Measurements from ENCODE around the gene DNAJC21. TPM values are rescaled to one million over a fixed set of nuclear protein-coding genes. Genes with fewer than 3 reads are reported as not detected.
A peak's percentile ranks its signal among the peaks of the same experiment; 100 is the strongest.

DNAJC21 gene
- total RNA-seq, 2 experiments from 2014 or later: 47.9 to 50.4 TPM

- Histone ChIP-seq H3K9me3 (ENCODE audit: control insufficient read depth in 1 of 2, insufficient read depth in 1 of 2, low read length in 2 of 2) (no peaks in the 10 kb centered on the region), H3K36me3 (ENCODE audit: insufficient read depth, low read length) (peaks cover 75% of the 10 kb centered on the region), H3K4me3 (ENCODE audit: low read length) (no peak overlapping the region), H3K27me3 (ENCODE audit: control insufficient read depth in 1 of 2, insufficient read depth in 2 of 2, low read length in 2 of 2) (no peaks in the 10 kb centered on the region), H3K4me1 (ENCODE audit: insufficient read depth, low read length) (peaks cover 2% of the 10 kb centered on the region), H3K27ac (ENCODE audit: low read depth in 1 of 2, low read length in 2 of 2) (no peak overlapping the region)
- ATAC-seq (ENCODE audit: poor library complexity): peak; percentile 59
- Mint-ChIP-seq H3K27me3 (no peaks in the 10 kb centered on the region), H3K36me3 (ENCODE audit: low read depth) (peaks cover 67% of the 10 kb centered on the region), H3K4me3 (no peak overlapping the region), H3K4me1 (ENCODE audit: low read depth) (peaks cover under 1% of the 10 kb centered on the region), H3K9me3 (no peaks in the 10 kb centered on the region), H3K27ac (no peak overlapping the region)
- ChIA-PET POLR2A (interaction anchor here (1.6 kb wide), 1 partner anchor 9 kb away, joined by 15 read pairs; the partner anchor contains the start of genes BRIX1 and RAD1), CTCF (interaction anchor here (0.8 to 1.2 kb wide), 2 partner anchors 9 to 26 kb away, joined by 3 to 6 read pairs; partner anchors contain the start of genes BRIX1 and RAD1)
- intact Hi-C loops (cut with DNase I, micrococcal nuclease): loop anchor here in 1 of 2 experiments (10.0 kb wide), 1 partner anchor 1321 kb away; the partner anchor contains the start of gene NADK2
- no peak for TF ChIP-seq CTCF (IDR thresholded peaks at IDR 0.05)
- DNase-seq: peak in 3 of 14 experiments; percentile 29 to 43 (median 35)
Measured at GRCh38 chr5:34923694-34924461, 5.5 kb upstream of the DNAJC21 start.

GRCh38 chr5:34924462-34924765 is 4.9 kb upstream of the DNAJC21 start:
- H3K36me3 Mint-ChIP-seq (ENCODE audit: low read depth): peaks cover 72% of the 10 kb centered on the region

More at GRCh38 chr5:34924462-34924765, 4.9 kb upstream of the DNAJC21 start:
- intact Hi-C loops (cut with DNase I, micrococcal nuclease): loop anchor here in 1 of 2 experiments (10.0 kb wide), 1 partner anchor 1320 kb away; the partner anchor contains the start of gene NADK2
- ChIA-PET CTCF (interaction anchor here (0.8 to 1.2 kb wide), 2 partner anchors 9 to 26 kb away, joined by 3 to 6 read pairs; partner anchors contain the start of genes BRIX1 and RAD1), POLR2A (interaction anchor here (1.6 kb wide), 1 partner anchor 9 kb away, joined by 15 read pairs; the partner anchor contains the start of genes BRIX1 and RAD1)
- Mint-ChIP-seq H3K4me1 (ENCODE audit: low read depth) (peaks cover 6% of the 10 kb centered on the region), H3K9me3 (no peaks in the 10 kb centered on the region), H3K27me3 (no peaks in the 10 kb centered on the region), H3K27ac (no peak overlapping the region), H3K4me3 (no peak overlapping the region)
- DNase-seq: no peak
- Histone ChIP-seq H3K27ac (ENCODE audit: low read depth in 1 of 2, low read length in 2 of 2) (no peak overlapping the region), H3K9me3 (ENCODE audit: control insufficient read depth in 1 of 2, insufficient read depth in 1 of 2, low read length in 2 of 2) (no peaks in the 10 kb centered on the region), H3K4me1 (ENCODE audit: insufficient read depth, low read length) (peaks cover 5% of the 10 kb centered on the region), H3K27me3 (ENCODE audit: control insufficient read depth in 1 of 2, insufficient read depth in 2 of 2, low read length in 2 of 2) (no peaks in the 10 kb centered on the region), H3K36me3 (ENCODE audit: insufficient read depth, low read length) (peaks cover 73% of the 10 kb centered on the region), H3K4me3 (ENCODE audit: low read length) (no peak overlapping the region)
- no peak for TF ChIP-seq CTCF (IDR thresholded peaks at IDR 0.05)
- ATAC-seq (ENCODE audit: poor library complexity): no peak

Measured in CD4-positive, alpha-beta T cell (primary cell).